ENCODE measurements around the gene JAG1. TPM values are rescaled to one million over a fixed set of nuclear protein-coding genes. Genes with fewer than 3 reads are reported as not detected.
"Not testable (repeated sequence)": the region's sequence is repeated elsewhere in the genome, so short reads cannot be mapped to it uniquely, and the experiment has no call there.

JAG1 gene
- total RNA-seq, 2 donors from 2014 or later: 41.2 to 55.7 TPM

DNA sequence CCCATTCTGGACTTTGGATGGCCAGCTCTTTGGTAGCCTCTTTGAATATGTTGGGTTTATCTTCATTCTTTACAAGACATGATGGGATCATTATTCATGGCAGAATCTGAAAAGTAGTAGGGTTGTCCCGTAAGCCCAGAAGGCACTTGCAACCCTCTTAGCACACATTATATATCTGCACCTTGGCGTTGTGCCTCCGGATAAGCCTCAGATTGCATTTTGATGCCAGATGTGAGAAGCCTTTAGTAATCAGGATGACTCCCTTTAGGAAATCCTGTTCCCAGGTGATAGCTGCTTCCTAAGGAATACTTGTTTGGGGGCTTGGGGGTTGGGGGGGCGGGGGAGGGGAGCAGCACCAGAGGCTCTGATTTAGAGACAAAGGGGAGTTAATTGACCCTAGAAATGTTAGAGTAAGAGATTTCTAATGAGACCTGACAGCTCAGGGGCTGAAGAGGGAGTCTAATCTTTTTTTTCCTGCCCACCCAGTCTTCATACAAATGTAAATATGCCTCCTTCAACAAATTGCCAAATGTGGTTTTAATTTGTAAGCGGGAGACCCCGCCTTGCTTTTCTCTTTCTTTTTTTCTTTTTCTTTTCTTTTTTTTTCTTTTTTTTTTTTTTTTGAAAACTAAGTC, 55.1 kb downstream of the JAG1 start:
- no peak for ATAC-seq
- TF ChIP-seq, protein P1, sequence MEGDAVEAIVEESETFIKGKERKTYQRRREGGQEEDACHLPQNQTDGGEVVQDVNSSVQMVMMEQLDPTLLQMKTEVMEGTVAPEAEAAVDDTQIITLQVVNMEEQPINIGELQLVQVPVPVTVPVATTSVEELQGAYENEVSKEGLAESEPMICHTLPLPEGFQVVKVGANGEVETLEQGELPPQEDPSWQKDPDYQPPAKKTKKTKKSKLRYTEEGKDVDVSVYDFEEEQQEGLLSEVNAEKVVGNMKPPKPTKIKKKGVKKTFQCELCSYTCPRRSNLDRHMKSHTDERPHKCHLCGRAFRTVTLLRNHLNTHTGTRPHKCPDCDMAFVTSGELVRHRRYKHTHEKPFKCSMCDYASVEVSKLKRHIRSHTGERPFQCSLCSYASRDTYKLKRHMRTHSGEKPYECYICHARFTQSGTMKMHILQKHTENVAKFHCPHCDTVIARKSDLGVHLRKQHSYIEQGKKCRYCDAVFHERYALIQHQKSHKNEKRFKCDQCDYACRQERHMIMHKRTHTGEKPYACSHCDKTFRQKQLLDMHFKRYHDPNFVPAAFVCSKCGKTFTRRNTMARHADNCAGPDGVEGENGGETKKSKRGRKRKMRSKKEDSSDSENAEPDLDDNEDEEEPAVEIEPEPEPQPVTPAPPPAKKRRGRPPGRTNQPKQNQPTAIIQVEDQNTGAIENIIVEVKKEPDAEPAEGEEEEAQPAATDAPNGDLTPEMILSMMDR (IDR thresholded peaks at IDR 0.05): no peak
- Histone ChIP-seq H3K27me3 (no peaks in the 10 kb centered on the region), H3K4me1 (no peaks in the 10 kb centered on the region), H3K36me3 (replicated peaks in 1 of 2; ENCODE audit: insufficient read depth in 1 of 2, low read depth in 2 of 2) (no peaks in the 10 kb centered on the region), H3K27ac (no peak overlapping the region), H3K4me3 (no peak overlapping the region), H3K9me3 (no peaks in the 10 kb centered on the region)
- WGBS, 2 donors: 90 to 92% methylated on average over 6 of the region's 6 CpGs
- intact Hi-C loops (cut with DNase I): no loop called here
- DNase-seq: no peak

DNA sequence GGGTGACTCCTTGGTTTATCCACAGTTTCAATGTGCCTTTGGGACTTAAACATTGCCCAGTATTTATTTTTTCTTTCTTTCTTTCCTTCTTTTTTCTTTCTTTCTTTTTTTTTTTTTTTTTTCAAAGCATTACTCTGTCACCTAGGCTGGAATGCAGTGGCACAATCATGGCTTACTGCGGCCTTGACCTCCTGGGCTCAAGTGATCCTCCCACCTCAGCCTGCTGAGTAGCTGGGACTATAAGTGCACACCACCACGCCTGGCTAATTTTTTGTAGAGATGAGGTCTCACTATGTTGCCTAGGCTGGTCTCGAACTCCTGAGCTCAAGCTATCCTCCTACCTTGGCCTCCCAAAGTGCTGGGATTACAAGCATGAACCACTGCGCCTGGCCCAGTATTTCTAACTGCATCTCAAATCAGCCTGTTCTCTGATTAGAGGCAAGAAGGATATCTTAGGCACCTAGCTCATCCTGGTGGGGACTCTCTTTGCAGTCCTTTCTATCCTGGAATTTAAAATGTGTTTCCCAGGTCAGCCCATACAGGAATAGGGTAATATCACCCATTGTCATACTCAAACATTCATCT, 56.2 kb downstream of the JAG1 start:
- not testable (repeated sequence) for ATAC-seq, H3K4me3 ChIP-seq
- 97 to 100% methylated on average over 4 of the region's 4 CpGs for WGBS, 2 donors

DNA sequence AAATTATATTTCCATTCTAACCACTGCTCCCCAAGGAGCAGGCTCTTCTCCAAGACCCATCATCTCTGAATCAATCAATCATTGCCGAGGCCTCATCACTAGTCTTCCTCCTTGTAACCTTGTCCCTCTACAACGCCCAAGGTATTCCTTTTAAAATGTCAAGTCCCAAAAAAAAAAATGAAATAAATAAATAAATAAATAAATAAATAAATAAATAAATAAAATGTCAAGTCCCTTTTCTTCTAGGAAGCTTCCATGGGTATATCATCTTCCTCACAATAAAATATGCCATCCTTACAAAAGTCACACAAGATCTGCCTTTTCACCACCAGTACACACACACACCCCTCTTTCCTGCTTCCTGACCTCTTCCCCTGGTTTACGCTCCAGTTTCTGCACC, 57.6 kb downstream of the JAG1 start:
- Histone ChIP-seq H3K27me3 (no peaks in the 10 kb centered on the region), H3K4me3 (no peak overlapping the region), H3K36me3 (replicated peaks in 1 of 2; ENCODE audit: insufficient read depth in 1 of 2, low read depth in 2 of 2) (no peaks in the 10 kb centered on the region), H3K4me1 (no peaks in the 10 kb centered on the region), H3K27ac (no peak overlapping the region), H3K9me3 (no peaks in the 10 kb centered on the region)
- ATAC-seq (no peak), DNase-seq (no peak)
- 93 to 95% methylated on average over 3 of the region's 3 CpGs for WGBS, 2 donors
- TF ChIP-seq, protein P1 (IDR thresholded peaks at IDR 0.05): no peak
- no peak for TF ChIP-seq POLR2A (IDR thresholded peaks at IDR 0.05)
- intact Hi-C loops (cut with DNase I): no loop called here

More for the DNA sequence above, 56.2 kb downstream of the JAG1 start:
- H3K4me1 ChIP-seq; H3K27ac ChIP-seq; H3K9me3 ChIP-seq; H3K36me3 ChIP-seq (replicated peaks in 1 of 2; ENCODE audit: insufficient read depth in 1 of 2, low read depth in 2 of 2); intact Hi-C loops (cut with DNase I); DNase-seq; H3K27me3 ChIP-seq: not testable (repeated sequence)

DNA sequence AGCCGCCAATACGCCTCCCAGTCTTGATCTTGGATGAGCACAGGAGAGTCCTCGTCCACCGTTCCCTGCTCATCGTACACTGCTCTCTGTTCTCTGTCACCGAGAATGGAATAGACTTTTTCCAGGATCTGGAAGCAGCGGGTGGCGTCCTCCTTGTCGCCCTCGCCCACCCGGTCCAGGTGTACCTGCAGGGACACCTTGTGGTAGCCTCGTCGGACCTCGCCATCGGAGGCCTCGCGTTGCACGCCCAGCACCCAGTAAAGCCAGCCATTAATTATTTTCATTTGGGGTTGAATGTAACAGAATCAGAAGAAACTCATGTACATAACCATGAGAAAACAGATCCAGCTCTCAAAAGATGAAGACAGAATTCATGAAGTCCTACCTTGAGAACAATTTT, 59.9 kb downstream of the JAG1 start:
- no peak overlapping the region for H3K4me3 ChIP-seq
- no peaks in the 10 kb centered on the region for H3K9me3 ChIP-seq
- TF ChIP-seq, protein P1 (IDR thresholded peaks at IDR 0.05): no peak
- no peak for TF ChIP-seq POLR2A (IDR thresholded peaks at IDR 0.05)
- no peak for ATAC-seq
- H3K27ac ChIP-seq: no peak overlapping the region
- WGBS, 2 donors: 93 to 97% methylated on average over 18 of the region's 18 CpGs
- no peaks in the 10 kb centered on the region for H3K36me3 ChIP-seq (replicated peaks in 1 of 2; ENCODE audit: insufficient read depth in 1 of 2, low read depth in 2 of 2)
- no peaks in the 10 kb centered on the region for H3K27me3 ChIP-seq
- intact Hi-C loops (cut with DNase I): no loop called here
- no peak for DNase-seq
- no peaks in the 10 kb centered on the region for H3K4me1 ChIP-seq

DNA sequence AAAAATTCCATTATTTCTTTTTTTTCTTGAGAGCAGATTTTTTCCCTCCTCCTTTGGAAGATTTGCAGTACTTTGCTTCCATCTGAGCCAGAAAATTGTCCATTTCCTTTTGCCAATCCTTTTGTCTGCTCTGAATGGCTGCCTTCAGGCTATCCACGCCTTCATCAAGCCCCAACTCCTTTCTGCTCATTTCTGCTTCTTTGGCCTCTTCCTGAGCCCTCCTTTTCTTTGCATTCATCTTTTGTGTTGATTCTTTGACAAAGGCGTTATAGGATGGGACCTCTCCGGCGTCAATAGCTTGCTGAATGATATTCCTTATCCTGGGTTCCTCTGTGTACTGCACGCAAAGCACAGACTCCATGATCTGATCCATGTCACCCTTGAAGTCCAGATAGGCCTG, 60.4 kb downstream of the JAG1 start:
- ATAC-seq; H3K27ac ChIP-seq; H3K36me3 ChIP-seq (replicated peaks in 1 of 2; ENCODE audit: insufficient read depth in 1 of 2, low read depth in 2 of 2); H3K4me1 ChIP-seq; intact Hi-C loops (cut with DNase I); H3K27me3 ChIP-seq; H3K4me3 ChIP-seq; H3K9me3 ChIP-seq; DNase-seq: not testable (repeated sequence)
- WGBS, 2 donors: 87 to 96% methylated on average over 5 of the region's 5 CpGs

DNA sequence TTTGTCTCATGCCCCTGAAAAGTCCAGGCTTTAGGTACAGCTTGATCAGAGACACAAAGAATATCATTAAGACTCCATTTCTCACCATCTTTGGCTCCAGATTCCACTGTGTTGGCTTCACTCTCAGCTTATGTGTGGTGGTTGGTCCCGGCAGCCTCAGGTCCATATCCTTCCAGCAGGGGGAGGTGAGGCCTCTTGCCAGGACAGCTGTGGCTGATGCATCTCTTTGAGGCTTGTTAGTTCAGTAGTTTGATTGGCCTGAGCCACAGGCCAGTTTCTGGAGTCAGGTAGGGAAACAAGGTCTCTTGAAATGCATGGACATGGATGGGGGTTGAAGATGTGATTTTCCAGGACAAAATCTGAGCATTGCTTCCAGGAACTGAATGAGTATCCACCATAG, 62.4 kb downstream of the JAG1 start:
- H3K9me3 ChIP-seq: no peaks in the 10 kb centered on the region
- intact Hi-C loops (cut with DNase I): no loop called here
- peak; percentile 69 for ATAC-seq

More for the DNA sequence above, 62.4 kb downstream of the JAG1 start:
- peak; percentile 48 to 75 (median 60) for DNase-seq
- Histone ChIP-seq H3K4me1 (no peaks in the 10 kb centered on the region), H3K36me3 (replicated peaks in 1 of 2; ENCODE audit: insufficient read depth in 1 of 2, low read depth in 2 of 2) (no peaks in the 10 kb centered on the region), H3K27ac (no peak overlapping the region), H3K4me3 (no peak overlapping the region), H3K27me3 (no peaks in the 10 kb centered on the region)
- TF ChIP-seq, protein P1 (IDR thresholded peaks at IDR 0.05): peak; percentile 12 to 65 (median 51)
- no peak for TF ChIP-seq POLR2A (IDR thresholded peaks at IDR 0.05)
- WGBS, 2 donors: 27 to 40% methylated on average over 1 of the region's 1 CpG
